Measurements from ENCODE around the gene SOD2.
"Not testable (repeated sequence)": the region's sequence is repeated elsewhere in the genome, so short reads cannot be mapped to it uniquely, and the experiment has no call there.

Gene SOD2

GRCh38 chr6:159680104-159680503 lies 12.9 kb downstream of the SOD2 start:
- FAIRE-seq = no peak

GRCh38 chr6:159679091-159680077 lies 13.7 kb downstream of the SOD2 start:
- FAIRE-seq = no peak

GRCh38 chr6:159678574-159678973 lies 14.5 kb downstream of the SOD2 start:
- FAIRE-seq = no peak

- FAIRE-seq = no peak
Measured at GRCh38 chr6:159677506-159678165, 15.4 kb downstream of the SOD2 start.

GRCh38 chr6:159676890-159677505 lies 16.0 kb downstream of the SOD2 start:
- no peak for FAIRE-seq

GRCh38 chr6:159676236-159676635 lies 16.8 kb downstream of the SOD2 start:
- not testable (repeated sequence) for FAIRE-seq

DNA sequence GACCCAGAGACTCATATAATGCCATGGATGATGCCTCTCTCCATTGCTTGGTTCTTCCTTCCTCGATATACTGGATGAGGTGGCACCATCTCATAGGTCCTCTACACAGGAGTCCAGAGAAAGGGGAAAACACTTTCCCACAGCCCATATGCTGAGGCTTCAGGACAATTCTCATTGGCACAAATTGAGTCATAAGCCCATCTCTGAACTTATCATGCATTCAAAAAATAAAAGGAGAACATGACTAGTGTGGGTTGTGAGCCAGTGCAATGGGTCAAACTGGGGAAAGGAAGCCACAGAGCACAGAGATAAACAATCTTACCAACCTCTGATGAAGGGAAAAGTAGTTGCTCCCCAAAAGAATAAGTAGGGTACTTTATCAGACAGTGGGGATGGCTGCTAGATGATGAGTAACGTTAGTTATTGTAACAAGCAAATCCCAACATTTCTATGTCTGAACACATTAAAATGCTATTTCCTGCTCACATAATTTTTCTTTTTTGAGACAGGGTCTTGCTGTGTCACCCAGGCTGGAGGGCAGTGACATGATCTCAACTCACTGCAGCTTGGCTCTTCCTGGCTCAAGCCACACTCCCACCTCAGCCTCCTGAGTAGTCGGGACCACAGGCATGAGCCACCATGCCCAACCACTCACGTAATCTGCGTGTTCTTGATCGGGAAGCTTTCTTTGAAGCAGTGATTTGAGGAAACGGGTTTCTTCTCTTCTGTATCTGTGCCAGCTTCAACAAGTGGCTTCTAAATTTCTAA lies 27.0 kb downstream of the SOD2 start:
- no peak for FAIRE-seq

DNA sequence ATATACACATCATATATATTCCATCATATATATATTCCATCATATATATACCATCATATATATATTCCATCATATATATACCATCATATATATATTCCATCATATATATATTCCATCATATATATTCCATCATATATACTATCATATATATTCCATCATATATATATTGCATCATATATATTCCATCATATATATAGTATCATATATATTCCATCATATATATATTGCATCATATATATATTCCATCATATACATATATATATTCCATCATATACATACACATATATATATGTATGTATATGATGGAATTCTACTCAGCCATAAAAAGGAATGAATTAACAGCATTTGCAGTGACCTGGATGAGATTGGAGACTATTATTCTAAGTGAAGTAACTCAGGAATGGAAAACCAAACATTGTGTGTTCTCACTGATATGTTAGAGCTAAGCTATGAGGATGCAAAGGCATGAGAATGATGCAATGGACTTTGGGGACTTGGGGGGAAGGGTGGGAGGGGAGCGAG lies 29.6 kb downstream of the SOD2 start:
- FAIRE-seq = peak; percentile 57

DNA sequence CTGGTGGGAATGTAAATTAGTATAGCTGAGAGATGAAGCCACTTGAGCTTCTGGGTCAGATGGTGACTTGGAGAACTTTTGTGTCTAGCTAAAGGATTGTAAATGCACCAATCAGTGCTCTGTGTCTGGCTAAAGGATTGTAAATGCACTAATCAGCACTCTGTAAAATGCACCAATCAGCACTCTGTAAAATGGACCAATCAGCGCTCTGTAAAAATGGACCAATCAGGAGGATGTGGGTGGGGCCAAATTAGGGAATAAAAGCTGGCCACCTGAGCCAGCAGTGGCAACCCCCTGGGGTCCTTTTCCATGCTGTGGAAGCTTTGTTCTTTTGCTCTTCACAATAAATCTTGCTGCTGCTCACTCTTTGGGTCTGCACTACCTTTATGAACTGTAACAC lies 31.1 kb downstream of the SOD2 start:
- FAIRE-seq = not testable (repeated sequence)

- FAIRE-seq = no peak
Measured at GRCh38 chr6:159655409-159655988, 37.5 kb downstream of the SOD2 start.

GRCh38 chr6:159654483-159655098 lies 38.5 kb downstream of the SOD2 start:
- FAIRE-seq = peak; percentile 96

DNA sequence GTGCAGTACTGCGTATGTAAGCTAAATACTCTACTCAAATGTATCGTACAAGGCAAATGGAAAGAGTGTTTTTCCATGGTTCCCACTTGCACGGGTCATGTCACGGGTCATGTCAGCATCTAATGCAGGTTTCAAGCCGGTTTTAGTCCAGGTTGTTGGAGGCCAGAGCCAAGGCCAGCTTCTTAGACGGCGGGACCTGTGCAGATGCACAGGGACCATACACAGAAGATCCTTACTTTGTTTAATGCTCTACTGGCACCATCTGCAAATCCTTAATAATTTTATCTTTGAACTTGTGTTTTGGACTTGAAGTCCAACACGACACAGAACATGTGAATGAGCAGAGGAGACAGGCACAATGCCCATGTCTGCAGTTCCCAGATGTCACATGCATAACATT lies 42.7 kb downstream of the SOD2 start:
- FAIRE-seq = no peak

DNA sequence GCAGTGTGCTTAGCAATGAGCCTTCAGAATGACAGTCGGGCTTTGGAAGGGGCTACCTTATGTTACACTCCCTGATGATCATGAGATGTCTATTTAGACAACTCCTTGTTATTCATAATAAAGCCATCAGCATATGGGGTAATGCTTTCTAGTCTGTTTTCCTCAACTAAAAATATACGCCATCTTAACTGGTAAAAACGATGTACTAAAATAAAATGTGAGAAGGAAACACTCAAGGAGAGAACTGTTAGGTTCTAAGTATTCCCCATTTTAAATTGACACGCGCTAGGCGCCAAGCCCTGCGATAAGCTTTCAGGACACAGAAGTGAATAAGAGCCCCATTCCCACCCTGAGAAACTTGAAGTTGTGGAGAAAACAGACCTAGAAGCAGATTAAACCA lies 43.6 kb downstream of the SOD2 start:
- no peak for FAIRE-seq

DNA sequence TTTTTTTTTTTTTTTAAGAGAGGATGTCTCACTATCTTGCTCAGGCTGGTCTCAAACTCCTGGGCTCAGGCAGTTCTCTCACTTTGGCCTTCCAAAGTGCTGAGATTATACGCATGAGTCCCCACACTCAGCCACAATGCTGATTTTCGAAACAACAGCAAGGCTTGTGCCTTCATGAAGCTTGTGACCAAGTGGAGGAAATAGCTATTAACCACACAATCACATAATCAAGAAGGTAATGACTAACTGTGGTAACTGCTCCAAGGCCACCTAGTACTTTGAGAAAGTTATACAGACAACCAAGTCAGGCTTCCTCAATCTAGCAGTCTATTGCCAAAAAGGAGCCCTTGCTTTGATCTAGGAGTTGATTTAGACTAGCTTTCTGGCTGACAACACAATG lies 46.3 kb downstream of the SOD2 start:
- FAIRE-seq = no peak

DNA sequence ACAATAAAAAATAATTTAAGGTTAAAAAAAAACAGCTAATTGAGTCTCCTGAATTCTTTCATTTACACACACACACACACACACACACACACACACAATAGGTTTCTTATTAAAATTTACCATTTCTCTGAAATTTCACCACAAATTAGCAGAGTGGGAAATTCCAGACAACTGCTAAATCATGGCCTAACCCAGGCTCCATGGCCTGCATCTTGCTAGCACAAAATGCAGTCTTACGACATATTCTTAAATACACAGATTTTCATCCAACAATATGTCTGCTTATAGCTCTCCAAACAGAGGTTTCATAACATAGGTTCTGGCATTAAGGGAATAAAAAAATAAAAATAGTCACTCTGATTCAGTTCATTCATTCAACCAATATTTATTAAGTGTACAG lies 46.9 kb downstream of the SOD2 start:
- no peak for FAIRE-seq

DNA sequence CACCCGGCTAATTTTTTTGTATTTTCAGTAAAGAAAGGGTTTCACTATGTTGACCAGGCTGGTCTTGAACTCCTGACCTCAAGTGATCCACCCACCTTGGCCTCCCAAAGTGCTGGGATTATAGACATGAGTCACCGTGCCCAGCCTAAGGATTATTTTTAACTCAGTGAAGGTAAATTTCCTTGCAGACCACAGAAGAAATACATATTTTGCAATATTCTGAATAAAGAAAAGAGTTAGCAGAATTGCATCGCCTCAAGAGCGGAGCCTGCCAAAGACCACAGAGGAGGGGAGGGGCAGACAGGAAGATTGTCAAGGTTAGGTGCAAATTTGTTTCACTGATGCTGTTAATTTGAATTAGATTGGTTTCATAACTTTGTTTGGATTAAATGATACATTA lies 47.4 kb downstream of the SOD2 start:
- no peak for FAIRE-seq
